AML-193 (cell line): ENCODE measurements around the gene CEP68.
A peak's percentile ranks its signal among the peaks of the same experiment; 100 is the strongest.
"Not testable (repeated sequence)": the region's sequence is repeated elsewhere in the genome, so short reads cannot be mapped to it uniquely, and the experiment has no call there.

Experiments
- DNase-seq, 2 experiments: peaks; one replicate each; lab custom pipeline; 2025; lab: John Stamatoyannopoulos, UW

The CEP68 gene

DNA sequence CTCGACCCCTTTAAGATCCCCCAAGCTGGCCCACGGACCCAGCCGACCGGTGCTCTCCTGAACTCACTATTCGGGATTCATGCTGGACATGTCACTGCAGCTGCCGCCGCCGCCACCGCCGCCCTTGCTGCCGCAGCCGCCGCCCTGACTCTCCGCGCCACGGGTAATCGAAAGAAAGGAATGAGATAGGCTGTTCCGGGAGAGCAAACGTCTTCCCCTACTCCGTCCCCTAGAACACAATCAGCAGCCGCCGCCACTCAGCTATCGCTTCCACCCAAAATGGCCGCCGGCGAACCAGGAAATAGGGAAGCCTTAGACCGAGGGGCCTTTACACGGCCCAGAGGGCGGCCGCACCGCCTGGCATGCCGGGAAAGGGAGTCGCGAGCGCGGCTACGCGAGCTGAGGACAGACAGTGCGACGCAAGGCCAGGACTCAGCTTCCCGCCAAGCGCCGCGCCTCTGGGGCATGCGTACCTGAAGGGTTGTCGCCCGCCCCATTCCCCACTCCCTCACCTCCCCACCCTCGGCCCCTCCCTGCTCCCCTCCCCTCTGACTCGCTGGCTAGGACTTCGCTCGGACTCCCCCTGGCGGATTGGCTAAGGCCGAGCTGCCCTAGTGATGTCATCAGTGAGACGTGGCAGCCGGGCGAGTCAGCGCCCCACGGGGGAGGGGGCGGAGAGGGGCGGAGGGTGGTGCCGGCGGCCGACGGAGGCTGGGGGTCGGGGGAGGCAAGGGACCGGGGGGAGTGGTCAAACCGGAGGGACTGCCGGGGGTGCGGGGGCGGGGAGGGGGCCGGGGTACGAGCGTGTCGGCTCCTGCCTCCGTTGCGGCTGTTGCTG is 73.8 kb downstream of the CEP68 start, which contains the start of gene RAB1A:
RAB1A (minus strand) TSS at position 281 of the 838 bp plus-strand sequence; CDS start at position 90, 191 bp downstream.
- DNase-seq = peak; percentile 98

DNA sequence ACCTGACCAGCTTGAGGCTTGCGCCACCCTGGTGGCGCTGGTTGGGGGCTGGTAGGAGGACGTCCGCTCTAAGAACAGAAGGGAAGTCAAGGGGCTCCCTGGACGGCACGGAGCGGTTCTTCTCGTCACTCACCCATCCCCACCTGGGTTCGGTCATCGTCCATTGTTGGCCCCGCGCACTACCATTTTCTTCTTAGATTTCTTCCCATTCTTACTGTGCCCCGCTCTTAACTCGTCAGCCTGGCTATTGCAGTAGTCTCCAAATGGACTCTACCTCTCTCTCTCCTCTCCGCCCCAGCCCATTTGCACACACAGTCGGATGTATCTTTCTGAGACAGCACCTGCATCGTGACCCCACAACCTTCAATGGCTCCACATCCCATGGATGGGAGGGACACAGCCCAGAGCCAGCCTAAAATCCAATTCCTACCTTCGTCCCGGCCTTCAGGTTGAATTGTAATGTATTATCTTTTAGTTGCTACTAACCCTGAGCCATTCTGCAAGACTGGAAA is 74.5 kb downstream of the CEP68 start:
- peak; percentile 77 to 82 for DNase-seq

DNA sequence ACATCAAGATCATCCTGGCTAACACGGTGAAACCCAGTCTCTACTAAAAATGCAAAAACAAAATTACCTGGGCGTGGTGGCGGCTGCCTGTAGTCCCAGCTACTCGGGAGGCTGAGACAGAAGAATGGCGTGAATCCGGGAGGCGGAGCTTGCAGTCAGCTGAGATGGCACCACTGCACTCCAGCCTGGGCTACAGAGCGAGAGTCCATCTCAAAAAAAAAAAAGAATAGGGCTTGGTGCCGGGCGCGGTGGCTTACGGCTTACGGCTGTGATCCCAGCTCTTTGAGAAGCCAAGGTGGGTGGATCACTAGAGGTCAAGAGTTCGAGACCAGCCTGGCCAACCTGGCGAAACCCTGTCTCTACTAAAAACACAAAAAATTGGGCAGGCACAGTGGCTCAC is 76.7 kb downstream of the CEP68 start:
- DNase-seq = not testable (repeated sequence)

DNA sequence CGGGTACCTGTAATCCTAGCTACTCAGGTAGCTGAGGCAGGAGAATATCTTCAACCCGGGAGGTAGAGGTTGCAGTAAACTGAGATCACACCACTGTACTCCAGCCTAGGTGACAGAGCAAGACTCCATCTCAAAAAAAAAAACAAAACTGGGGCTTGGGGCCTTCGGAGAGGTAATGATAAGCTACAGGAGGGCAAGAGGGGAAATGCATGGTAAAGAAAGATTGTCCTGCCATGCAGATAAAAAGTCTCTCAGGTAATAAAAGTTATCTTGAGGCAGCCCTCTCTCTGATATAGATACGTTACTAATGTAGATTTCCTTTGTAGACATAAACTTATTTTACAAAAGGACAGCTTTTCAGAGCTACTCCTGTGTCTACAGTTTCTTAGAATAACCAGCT is 77.4 kb downstream of the CEP68 start:
- DNase-seq = no peak

DNA sequence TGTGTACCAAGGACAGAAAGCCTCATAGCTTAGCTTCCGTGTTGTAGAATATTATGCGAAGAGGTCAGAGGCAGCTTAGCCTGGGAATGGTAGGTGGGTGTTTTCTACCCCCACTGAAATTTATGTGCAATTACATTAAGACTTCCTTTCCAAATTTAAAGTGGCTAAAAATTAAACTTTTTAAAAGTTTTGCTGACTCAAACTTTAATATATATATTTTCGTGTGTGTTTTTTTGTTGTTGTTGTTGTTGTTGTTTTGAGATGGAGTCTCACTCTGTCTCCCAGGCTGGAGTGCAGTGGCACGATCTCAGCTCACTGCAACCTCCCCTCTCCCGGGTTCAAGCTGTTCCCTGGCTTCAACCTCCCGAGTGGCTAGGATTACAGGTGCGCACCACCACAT is 77.9 kb downstream of the CEP68 start:
- no peak for DNase-seq

DNA sequence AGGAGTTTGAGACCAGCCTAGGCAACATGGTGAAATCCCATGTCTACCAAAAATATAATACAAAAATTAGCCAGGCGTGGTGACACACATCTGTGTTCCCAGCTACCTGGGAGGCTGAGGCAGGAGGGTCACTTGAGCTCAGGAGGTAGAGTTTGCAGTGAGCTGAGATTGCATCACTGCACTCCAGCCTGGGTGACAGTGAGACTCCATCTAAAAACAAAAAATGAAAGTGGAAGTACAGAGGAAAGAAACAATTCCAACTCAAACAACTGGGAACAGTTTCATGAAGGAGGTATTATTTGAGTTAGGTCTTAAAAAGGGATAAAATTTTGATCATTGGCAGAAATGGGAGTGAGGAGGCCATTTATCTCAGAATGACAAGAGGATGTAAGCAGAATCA is 80.0 kb downstream of the CEP68 start:
- DNase-seq = no peak
